ENCODE results near the gene CREB3. TPM values are rescaled to one million over a fixed set of nuclear protein-coding genes. Genes with fewer than 3 reads are reported as not detected.

The CREB3 gene, protein sequence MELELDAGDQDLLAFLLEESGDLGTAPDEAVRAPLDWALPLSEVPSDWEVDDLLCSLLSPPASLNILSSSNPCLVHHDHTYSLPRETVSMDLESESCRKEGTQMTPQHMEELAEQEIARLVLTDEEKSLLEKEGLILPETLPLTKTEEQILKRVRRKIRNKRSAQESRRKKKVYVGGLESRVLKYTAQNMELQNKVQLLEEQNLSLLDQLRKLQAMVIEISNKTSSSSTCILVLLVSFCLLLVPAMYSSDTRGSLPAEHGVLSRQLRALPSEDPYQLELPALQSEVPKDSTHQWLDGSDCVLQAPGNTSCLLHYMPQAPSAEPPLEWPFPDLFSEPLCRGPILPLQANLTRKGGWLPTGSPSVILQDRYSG
- polyA plus RNA-seq (2012; ENCODE audit: low read depth, missing spikeins): 24.1 TPM

DNA sequence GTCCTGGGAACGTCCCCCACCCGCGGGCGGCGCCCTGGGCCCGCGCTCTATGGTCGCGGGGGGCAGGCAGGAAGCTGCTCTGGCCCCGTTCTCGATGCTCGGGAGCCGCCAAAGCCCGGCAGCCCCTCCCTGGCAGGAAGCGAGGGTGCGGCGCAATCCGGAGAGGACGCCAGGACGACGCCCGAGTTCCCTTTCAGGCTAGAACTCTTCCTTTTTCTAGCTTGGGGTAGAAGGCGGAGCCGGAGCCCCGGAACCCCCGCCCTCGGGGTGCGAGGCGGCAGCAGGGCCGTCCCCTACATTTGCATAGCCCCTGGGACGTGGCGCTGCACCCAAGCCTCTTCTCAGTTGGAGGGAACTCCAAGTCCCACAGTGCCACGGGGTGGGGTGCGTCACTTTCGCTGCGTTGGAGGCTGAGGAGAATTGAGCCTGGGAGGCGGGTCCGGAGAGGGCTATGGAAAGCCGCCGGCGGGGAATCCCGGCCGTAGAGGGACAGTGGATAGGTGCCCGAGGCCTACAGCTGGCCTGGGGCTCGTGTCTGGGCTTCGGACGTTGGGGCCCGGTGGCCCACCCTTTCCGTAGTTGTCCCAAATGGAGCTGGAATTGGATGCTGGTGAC is at the start of gene CREB3, which contains the start of gene TLN1:
TSS of gene CREB3 (plus strand) at position 482 of the 615 bp plus-strand sequence. CDS start at position 589, 107 bp downstream.
TSS of gene TLN1 (minus strand) at position 11 of the 615 bp plus-strand sequence. CDS start 6,501 bp downstream, outside the sequence.
- FAIRE-seq (peak; percentile 95), DNase-seq (ENCODE audit: insufficient read length, low spot score) (peak; percentile 92)
- TF ChIP-seq POLR2A (IDR thresholded peaks at IDR 0.05; ENCODE audit: low read depth, low read length) (peak; percentile 59; the same call in 1 of the 2 replicates), POLR2AphosphoS5 (IDR thresholded peaks at IDR 0.05; ENCODE audit: low read depth, low read length) (0 out of 2 replicates have a peak, but pooled peaks have one; percentile 28), POU2F2 (IDR thresholded peaks at IDR 0.05; ENCODE audit: low read depth, low read length) (peak; percentile 99), PAX5 (IDR thresholded peaks at IDR 0.05; ENCODE audit: insufficient read depth, low read length, severe bottlenecking) (peak; percentile 32), TAF1 (IDR thresholded peaks at IDR 0.05; ENCODE audit: low read depth, low read length) (peak; percentile 54; the same call in 1 of the 2 replicates), SPI1 (IDR thresholded peaks at IDR 0.05; ENCODE audit: low read depth, low read length) (peak; percentile 61)

- DNase-seq (ENCODE audit: insufficient read length, low spot score): no peak
Observed at GRCh38 chr9:35683323-35683722, 49.1 kb upstream of the CREB3 start.

GRCh38 chr9:35684921-35685320 is 47.5 kb upstream of the CREB3 start:
- no peak for FAIRE-seq

More at GRCh38 chr9:35683323-35683722, 49.1 kb upstream of the CREB3 start:
- TF ChIP-seq POLR2A (IDR thresholded peaks at IDR 0.05; ENCODE audit: low read depth, low read length): no peak
- no peak for TF ChIP-seq POLR2AphosphoS5 (IDR thresholded peaks at IDR 0.05; ENCODE audit: low read depth, low read length)
- no peak for TF ChIP-seq TAF1 (IDR thresholded peaks at IDR 0.05; ENCODE audit: low read depth, low read length)
- TF ChIP-seq SPI1 (IDR thresholded peaks at IDR 0.05; ENCODE audit: low read depth, low read length): no peak
- no peak for TF ChIP-seq PAX5 (IDR thresholded peaks at IDR 0.05; ENCODE audit: insufficient read depth, low read length, severe bottlenecking)
- TF ChIP-seq POU2F2 (IDR thresholded peaks at IDR 0.05; ENCODE audit: low read depth, low read length): no peak
- no peak for FAIRE-seq

DNA sequence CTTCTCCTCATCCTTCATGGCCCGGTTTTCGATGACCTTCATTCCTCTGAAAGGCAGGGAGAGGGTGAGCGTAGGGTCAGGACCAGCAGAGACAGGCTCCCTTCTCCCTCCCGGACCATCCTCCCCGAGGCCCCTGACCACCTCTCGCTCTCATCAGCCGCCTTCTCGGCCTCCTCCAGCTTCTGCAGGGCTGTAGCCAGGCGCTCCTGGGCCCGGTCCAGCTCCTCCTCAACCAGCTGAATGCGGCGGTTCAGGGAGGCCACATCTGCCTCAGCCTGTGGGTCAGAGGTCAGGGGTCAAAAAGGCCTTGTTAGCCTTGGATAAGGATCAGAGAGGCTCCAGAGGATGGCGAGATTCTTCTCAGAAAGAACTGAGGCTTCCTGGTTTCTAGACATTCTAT is 47.0 kb upstream of the CREB3 start:
- TF ChIP-seq POLR2AphosphoS5 (IDR thresholded peaks at IDR 0.05; ENCODE audit: low read depth, low read length) (no peak), POU2F2 (IDR thresholded peaks at IDR 0.05; ENCODE audit: low read depth, low read length) (no peak), TAF1 (IDR thresholded peaks at IDR 0.05; ENCODE audit: low read depth, low read length) (no peak), SPI1 (IDR thresholded peaks at IDR 0.05; ENCODE audit: low read depth, low read length) (no peak), POLR2A (IDR thresholded peaks at IDR 0.05; ENCODE audit: low read depth, low read length) (no peak), PAX5 (IDR thresholded peaks at IDR 0.05; ENCODE audit: insufficient read depth, low read length, severe bottlenecking) (no peak)
- no peak for DNase-seq (ENCODE audit: insufficient read length, low spot score)
- no peak for FAIRE-seq

More at GRCh38 chr9:35684921-35685320, 47.5 kb upstream of the CREB3 start:
- no peak for TF ChIP-seq PAX5 (IDR thresholded peaks at IDR 0.05; ENCODE audit: insufficient read depth, low read length, severe bottlenecking)
- no peak for TF ChIP-seq POLR2A (IDR thresholded peaks at IDR 0.05; ENCODE audit: low read depth, low read length)
- no peak for TF ChIP-seq SPI1 (IDR thresholded peaks at IDR 0.05; ENCODE audit: low read depth, low read length)
- no peak for TF ChIP-seq POLR2AphosphoS5 (IDR thresholded peaks at IDR 0.05; ENCODE audit: low read depth, low read length)
- no peak for TF ChIP-seq POU2F2 (IDR thresholded peaks at IDR 0.05; ENCODE audit: low read depth, low read length)
- TF ChIP-seq TAF1 (IDR thresholded peaks at IDR 0.05; ENCODE audit: low read depth, low read length): no peak
- no peak for DNase-seq (ENCODE audit: insufficient read length, low spot score)

GRCh38 chr9:35686222-35687203 is 46.0 kb upstream of the CREB3 start:
- FAIRE-seq (peak; percentile 76), DNase-seq (ENCODE audit: insufficient read length, low spot score) (no peak)
- TF ChIP-seq TAF1 (IDR thresholded peaks at IDR 0.05; ENCODE audit: low read depth, low read length) (no peak), SPI1 (IDR thresholded peaks at IDR 0.05; ENCODE audit: low read depth, low read length) (no peak), POU2F2 (IDR thresholded peaks at IDR 0.05; ENCODE audit: low read depth, low read length) (no peak), PAX5 (IDR thresholded peaks at IDR 0.05; ENCODE audit: insufficient read depth, low read length, severe bottlenecking) (no peak), POLR2AphosphoS5 (IDR thresholded peaks at IDR 0.05; ENCODE audit: low read depth, low read length) (no peak), POLR2A (IDR thresholded peaks at IDR 0.05; ENCODE audit: low read depth, low read length) (no peak)

- TF ChIP-seq POU2F2 (IDR thresholded peaks at IDR 0.05; ENCODE audit: low read depth, low read length) (no peak), TAF1 (IDR thresholded peaks at IDR 0.05; ENCODE audit: low read depth, low read length) (no peak)
- no peak for DNase-seq (ENCODE audit: insufficient read length, low spot score)
- no peak for FAIRE-seq
Observed at GRCh38 chr9:35687306-35687705, 45.2 kb upstream of the CREB3 start.

DNA sequence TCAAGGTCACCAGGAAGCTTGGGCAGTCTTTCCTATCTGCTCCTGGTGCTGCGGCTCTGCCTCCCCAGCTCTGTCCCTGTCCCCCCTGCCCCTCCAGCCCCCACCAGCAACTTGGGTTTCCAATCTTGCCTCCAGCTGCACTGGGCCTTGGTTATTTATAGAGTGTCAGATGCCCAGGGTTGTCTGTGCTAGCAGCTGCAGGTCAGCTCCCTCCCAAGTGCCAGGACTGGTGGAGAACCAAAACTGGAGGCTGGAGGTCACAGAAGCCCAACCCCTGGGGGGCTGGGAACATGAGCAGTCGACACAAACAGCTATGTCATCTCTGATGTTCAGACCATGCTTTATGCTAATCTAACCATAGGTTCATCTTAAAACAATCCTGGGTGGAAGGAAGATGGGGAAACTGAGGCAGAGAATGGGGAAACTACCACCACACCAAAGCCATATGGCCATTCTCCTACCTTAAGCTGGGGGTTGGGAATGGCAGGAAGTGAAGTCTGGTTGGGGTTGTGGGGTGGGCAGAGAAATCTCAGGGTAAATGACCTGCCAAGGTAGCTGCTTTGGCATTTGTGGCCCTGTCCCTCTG is 44.4 kb upstream of the CREB3 start:
- DNase-seq (ENCODE audit: insufficient read length, low spot score) (no peak), FAIRE-seq (no peak)
- TF ChIP-seq POU2F2 (IDR thresholded peaks at IDR 0.05; ENCODE audit: low read depth, low read length): no peak

- FAIRE-seq: no peak
- DNase-seq (ENCODE audit: insufficient read length, low spot score): no peak
- no peak for TF ChIP-seq POLR2A (IDR thresholded peaks at IDR 0.05; ENCODE audit: low read depth, low read length)
- TF ChIP-seq PAX5 (IDR thresholded peaks at IDR 0.05; ENCODE audit: insufficient read depth, low read length, severe bottlenecking): no peak
- no peak for TF ChIP-seq POU2F2 (IDR thresholded peaks at IDR 0.05; ENCODE audit: low read depth, low read length)
- no peak for TF ChIP-seq POLR2AphosphoS5 (IDR thresholded peaks at IDR 0.05; ENCODE audit: low read depth, low read length)
- no peak for TF ChIP-seq SPI1 (IDR thresholded peaks at IDR 0.05; ENCODE audit: low read depth, low read length)
- no peak for TF ChIP-seq TAF1 (IDR thresholded peaks at IDR 0.05; ENCODE audit: low read depth, low read length)
Observed at GRCh38 chr9:35688558-35689541, 43.6 kb upstream of the CREB3 start.

Data from GM12891 (cell line).